PC-3 (cell line): ENCODE data around the gene PIGQ. TPM values are rescaled to one million over a fixed set of nuclear protein-coding genes. Genes with fewer than 3 reads are reported as not detected.

Experiments
- ATAC-seq: fragments of 200-7000 bp; cut with Tn5 transposase; 2 replicates; pipeline ENCODE4 v1.9.1; 2020; ENCODE audit warnings: mild to moderate bottlenecking, moderate library complexity
- BruUV-seq: library from RNA; stranded (reverse); fragments of 400-500 nt; replicated peaks from 2 replicates; lab custom pipeline; 2021; lab: Mats Ljungman, UMichigan
- CTCF ChIA-PET: fragments of 300-600 bp; sonication (Branson Sonifier 250); formaldehyde crosslinking; loops from one replicate; lab custom pipeline; 2022; ENCODE audit warnings: antibody characterized with exemption; lab: Charles Lee
- POLR2A ChIA-PET: fragments of 300-600 bp; sonication (Branson Sonifier 250); formaldehyde crosslinking; loops from one replicate; lab custom pipeline; 2022; ENCODE audit warnings: antibody characterized with exemption; ENCODE audit not compliant: unreplicated experiment; lab: Charles Lee
- DNase-seq: peaks from one replicate; pipeline ENCODE4 v3.0.0-alpha.2; 2015
- H2AFZ ChIP-seq: fragments of 300-600 bp; sonication (generic); 2 replicates; pipeline ENCODE4 v1.6.0; 2016; ENCODE audit warnings: antibody characterized with exemption, low read length
- H3F3A ChIP-seq: fragments of 300-600 bp; sonication (generic); one replicate; pipeline ENCODE4 v1.6.0; 2017; ENCODE audit warnings: antibody characterized with exemption, low read length, control low read depth, mild to moderate bottlenecking; ENCODE audit not compliant: unreplicated experiment
- H3K27ac ChIP-seq: fragments of 300-600 bp; sonication (generic); 2 replicates; pipeline ENCODE4 v1.5.1; 2016; ENCODE audit warnings: mild to moderate bottlenecking, low read length
- H3K27me3 ChIP-seq: fragments of 300-600 bp; sonication (generic); 2 replicates; pipeline ENCODE4 v1.6.1; 2016; ENCODE audit warnings: low read length, mixed read lengths
- H3K36me3 ChIP-seq: fragments of 300-600 bp; sonication (generic); 2 replicates; pipeline ENCODE4 v1.6.1; 2016; ENCODE audit warnings: low read depth, mixed run types, low read length, mixed read lengths
- H3K4me1 ChIP-seq: fragments of 300-600 bp; sonication (generic); 2 replicates; pipeline ENCODE4 v1.5.1; 2016; ENCODE audit warnings: low read length; ENCODE audit not compliant: insufficient read depth
- H3K4me2 ChIP-seq: fragments of 300-600 bp; sonication (generic); 2 replicates; pipeline ENCODE4 v1.6.0; 2016; ENCODE audit warnings: low read length
- H3K4me3 ChIP-seq: fragments of 300-600 bp; sonication (generic); 2 replicates; pipeline ENCODE4 v1.5.1; 2016; ENCODE audit warnings: mild to moderate bottlenecking, low read length, mixed read lengths
- H3K79me2 ChIP-seq: fragments of 300-600 bp; sonication (generic); 2 replicates; pipeline ENCODE4 v1.6.1; 2017; ENCODE audit warnings: low read length, mixed read lengths
- H3K9ac ChIP-seq: fragments of 300-600 bp; sonication (generic); 2 replicates; pipeline ENCODE4 v1.6.0; 2016; ENCODE audit warnings: mild to moderate bottlenecking, low read length
- H3K9me2 ChIP-seq: fragments of 300-600 bp; sonication (generic); replicated peaks from 2 replicates; pipeline ENCODE4 v1.6.1; 2016; ENCODE audit warnings: mixed run types, low read length, mixed read lengths
- H3K9me3 ChIP-seq: fragments of 300-600 bp; sonication (generic); 2 replicates; pipeline ENCODE4 v1.6.1; 2016; ENCODE audit warnings: low read length, mixed read lengths
- H4K20me1 ChIP-seq: fragments of 300-600 bp; sonication (generic); 2 replicates; pipeline ENCODE4 v1.6.1; 2016; ENCODE audit warnings: low read length, mixed read lengths
- CTCF ChIP-seq: fragments of 300-600 bp; sonication (generic); conservative IDR thresholded peaks from 2 replicates; pipeline ENCODE4 v1.5.1; 2017; ENCODE audit warnings: antibody characterized with exemption, low read depth, mild to moderate bottlenecking, low read length
- EZH2 ChIP-seq: fragments of 300-600 bp; sonication (generic); IDR thresholded peaks from one replicate; pipeline ENCODE4 v1.6.1; 2017; ENCODE audit warnings: antibody characterized with exemption, mild to moderate bottlenecking, low read length; ENCODE audit not compliant: unreplicated experiment
- EZH2phosphoT487 ChIP-seq: fragments of 300-600 bp; sonication (generic); IDR thresholded peaks from 2 replicates; pipeline ENCODE4 v1.6.1; 2018; ENCODE audit warnings: mild to moderate bottlenecking, antibody characterized with exemption, low read length, borderline replicate concordance
- intact Hi-C: fragments of 100-400 bp; cut with micrococcal nuclease; formaldehyde crosslinking; loops from 2 replicates; pipeline ENCODE4 v1.9.0; 2023
- total RNA-seq: library from RNA; depleted of rRNA; stranded (reverse); fragments of >200 nt; gene quantifications from 2 replicates; pipeline ENCODE4 v1.2.3, GENCODE V29; 2014

PIGQ gene
- total RNA-seq, 1 experiment from 2014 or later = 36.0 TPM

- peaks cover 20% of the 10 kb centered on the region for H3K79me2 ChIP-seq
- TF ChIP-seq EZH2 = no peak
- no peak overlapping the region for H3K4me2 ChIP-seq
- ChIA-PET POLR2A (no interaction called here), CTCF (no interaction called here)
- intact Hi-C loops = no loop called here
- no peaks in the 10 kb centered on the region for H3K9me2 ChIP-seq
- ATAC-seq (no peak), DNase-seq (no peak)
- no peak overlapping the region for H2AFZ ChIP-seq
- H3K4me3 ChIP-seq = no peak overlapping the region
- no peaks in the 10 kb centered on the region for H3K4me1 ChIP-seq
- H3K36me3 ChIP-seq = no peaks in the 10 kb centered on the region
- no TSS peak for BruUV-seq
- no peaks in the 10 kb centered on the region for H3F3A ChIP-seq
- H3K9me3 ChIP-seq = no peaks in the 10 kb centered on the region
- H3K27me3 ChIP-seq = no peaks in the 10 kb centered on the region
- H4K20me1 ChIP-seq = no peaks in the 10 kb centered on the region
- no peak overlapping the region for H3K9ac ChIP-seq
- H3K27ac ChIP-seq = no peak overlapping the region
These were observed 22.6 kb upstream of the PIGQ start for GRCh38 chr16:546909-547770.

GRCh38 chr16:548586-548985 is 21.2 kb upstream of the PIGQ start:
- no peaks in the 10 kb centered on the region for H3K9me2 ChIP-seq
- no peak overlapping the region for H3K4me3 ChIP-seq
- H3F3A ChIP-seq = no peaks in the 10 kb centered on the region
- no TSS peak for BruUV-seq
- no peaks in the 10 kb centered on the region for H3K4me1 ChIP-seq
- CTCF ChIA-PET = no interaction called here
- POLR2A ChIA-PET = no interaction called here
- H3K27ac ChIP-seq = no peak overlapping the region
- no peaks in the 10 kb centered on the region for H4K20me1 ChIP-seq
- H3K36me3 ChIP-seq = no peaks in the 10 kb centered on the region
- H2AFZ ChIP-seq = no peak overlapping the region
- ATAC-seq (no peak), DNase-seq (no peak)
- no peaks in the 10 kb centered on the region for H3K9me3 ChIP-seq
- no peak overlapping the region for H3K4me2 ChIP-seq
- H3K9ac ChIP-seq = no peak overlapping the region
- intact Hi-C loops = no loop called here
- no peaks in the 10 kb centered on the region for H3K27me3 ChIP-seq
- peaks cover 7% of the 10 kb centered on the region; the same call in 1 of the 2 replicates for H3K79me2 ChIP-seq
- no peak for TF ChIP-seq CTCF
- TF ChIP-seq EZH2 = no peak
- no peak for TF ChIP-seq EZH2phosphoT487

- Histone ChIP-seq H3K4me1 (no peaks in the 10 kb centered on the region), H4K20me1 (no peaks in the 10 kb centered on the region), H3K27ac (no peak overlapping the region), H3K4me2 (no peak overlapping the region), H3K36me3 (no peaks in the 10 kb centered on the region), H2AFZ (no peak overlapping the region), H3K9ac (no peak overlapping the region), H3F3A (no peaks in the 10 kb centered on the region), H3K9me3 (no peaks in the 10 kb centered on the region), H3K9me2 (no peaks in the 10 kb centered on the region), H3K79me2 (no peaks in the 10 kb centered on the region), H3K27me3 (no peaks in the 10 kb centered on the region), H3K4me3 (no peak overlapping the region)
- ChIA-PET CTCF (no interaction called here), POLR2A (no interaction called here)
- ATAC-seq (no peak), DNase-seq (no peak)
- intact Hi-C loops = no loop called here
- BruUV-seq = no TSS peak
- TF ChIP-seq EZH2 (no peak), CTCF (no peak), EZH2phosphoT487 (no peak)
These were observed 20.1 kb upstream of the PIGQ start for GRCh38 chr16:549544-550263.
